NCI-H82 (cell line): ENCODE measurements around the gene MAP3K21.

ENCODE experiments used
- DNase-seq: peaks from one replicate; lab custom pipeline; 2025; lab: John Stamatoyannopoulos, UW

MAP3K21 gene

DNA sequence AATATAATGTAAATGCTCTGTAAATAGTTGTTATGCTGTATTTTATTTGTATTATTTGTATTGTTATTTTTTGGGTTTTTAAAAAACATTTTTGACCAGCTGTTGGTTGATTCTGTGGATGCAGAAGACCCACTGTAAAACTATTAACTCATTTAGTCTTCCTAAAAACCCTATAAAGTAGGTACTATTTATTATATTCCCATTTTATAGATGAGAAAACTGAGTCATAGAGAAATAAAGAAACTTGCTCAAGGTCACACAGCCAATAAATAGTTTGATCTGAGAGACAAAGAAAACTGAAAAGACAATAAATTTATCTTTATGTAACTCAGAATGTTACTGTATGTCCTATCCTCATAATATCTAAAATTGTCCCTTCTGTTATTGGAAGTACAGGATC lies 1.2 kb upstream of the MAP3K21 start:
- no peak for DNase-seq

DNA sequence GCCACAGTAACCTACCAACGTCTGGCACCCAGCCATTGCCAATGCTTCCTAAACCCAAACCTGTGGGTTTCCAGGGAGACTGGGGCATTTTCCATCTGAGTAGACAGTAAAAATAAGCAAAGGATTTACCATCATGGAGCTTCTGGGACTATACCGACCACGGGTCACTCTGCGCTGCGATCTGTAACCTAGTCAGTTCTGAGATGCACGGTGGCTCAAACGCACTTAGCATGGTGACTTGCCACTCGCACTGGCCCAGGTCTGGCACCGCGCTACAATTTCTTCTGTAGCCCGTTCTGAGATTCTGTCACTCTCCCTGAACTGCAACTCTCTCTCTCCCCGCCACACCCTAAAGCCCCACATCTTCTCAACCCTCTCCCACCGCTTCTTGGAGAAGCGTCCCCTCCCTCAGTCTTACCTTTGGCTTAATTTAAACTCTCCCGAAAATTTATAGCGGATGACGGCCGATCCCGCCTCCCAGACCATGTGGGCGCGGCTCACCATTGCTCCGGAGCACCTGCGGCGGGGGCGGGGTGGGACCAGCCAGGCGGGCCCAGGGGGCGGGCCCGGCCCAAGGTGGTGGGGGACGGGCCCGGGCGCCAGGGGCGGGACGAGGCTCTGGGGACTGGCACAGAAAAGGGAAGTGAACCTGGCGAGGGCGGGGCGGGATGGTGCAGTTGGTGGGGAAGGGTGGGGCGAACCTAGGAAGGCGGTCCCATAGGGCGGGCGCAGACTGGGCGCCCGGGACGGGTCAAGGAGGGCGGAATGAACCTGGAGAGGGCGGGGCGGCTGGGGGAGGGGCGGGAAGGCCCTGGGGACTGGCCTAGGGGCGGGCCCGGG lies 493 bp upstream of the MAP3K21 start:
- DNase-seq, result peak; percentile 97

- DNase-seq, result peak; percentile 50
Observed at GRCh38 chr1:233328142-233328921, 808 bp downstream of the MAP3K21 start.

- DNase-seq, result no peak
Observed at GRCh38 chr1:233331676-233332519, 4.4 kb downstream of the MAP3K21 start.

DNA sequence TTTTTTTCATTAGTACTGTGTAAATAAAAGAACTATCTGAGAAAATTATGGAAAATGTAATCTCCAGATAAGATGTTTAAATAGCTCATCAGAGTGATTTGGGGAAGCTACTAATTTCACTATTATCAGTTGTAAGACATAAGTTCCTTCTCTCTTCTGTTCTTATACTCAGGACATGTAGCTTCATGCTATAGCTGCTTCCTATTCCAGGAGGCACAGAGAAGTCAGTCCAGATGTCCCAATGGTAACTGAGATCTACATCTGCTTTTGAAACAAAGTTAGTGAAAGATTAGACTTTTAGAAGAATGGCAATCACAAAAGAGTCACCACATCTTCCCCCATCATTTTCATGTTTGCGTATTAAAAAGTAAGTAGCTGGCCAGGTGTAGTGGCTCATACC lies 5.6 kb downstream of the MAP3K21 start:
- DNase-seq, result no peak

GRCh38 chr1:233334092-233334491 lies 6.6 kb downstream of the MAP3K21 start:
- DNase-seq, result peak; percentile 63

DNA sequence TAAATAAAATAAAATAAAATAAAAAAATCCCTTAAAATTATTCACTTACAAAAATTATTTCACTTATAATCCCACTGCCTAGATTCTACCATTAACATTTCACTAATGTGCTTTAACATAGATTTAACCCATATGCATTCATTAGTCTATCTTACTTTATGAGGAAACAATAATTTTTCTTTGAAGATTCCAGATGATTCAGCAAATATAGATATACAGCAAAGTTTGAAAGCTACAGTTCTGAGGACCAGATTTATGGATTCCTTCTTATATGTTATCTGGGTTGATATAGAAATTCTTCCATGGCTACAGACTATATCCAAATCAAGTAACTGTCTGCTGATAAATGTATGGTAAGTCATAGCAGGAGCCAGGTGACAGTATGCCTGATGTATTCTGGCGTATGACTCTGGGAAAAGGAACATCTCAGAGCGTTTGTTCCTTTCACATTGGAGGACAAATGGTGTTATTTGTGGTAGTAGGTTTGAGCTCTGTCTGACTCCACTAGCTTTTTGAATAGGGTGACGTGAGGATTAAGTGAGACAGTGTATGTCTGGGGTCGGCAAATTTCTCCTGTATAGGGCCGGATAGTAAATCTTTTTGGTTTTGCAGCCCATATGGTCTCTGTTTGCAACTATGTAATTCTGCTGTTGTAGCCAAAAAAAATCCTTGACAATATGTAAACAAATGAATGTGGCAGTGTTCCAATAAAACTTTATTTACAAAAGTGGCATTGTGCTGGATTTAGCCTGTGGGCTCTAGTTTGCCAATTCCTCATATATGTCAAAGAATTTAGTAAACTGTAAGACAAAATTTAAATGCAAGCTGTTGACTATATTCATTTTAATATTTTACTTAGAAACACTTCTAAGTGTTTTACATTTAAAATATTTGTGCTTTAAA lies 9.3 kb downstream of the MAP3K21 start:
- no peak for DNase-seq

DNA sequence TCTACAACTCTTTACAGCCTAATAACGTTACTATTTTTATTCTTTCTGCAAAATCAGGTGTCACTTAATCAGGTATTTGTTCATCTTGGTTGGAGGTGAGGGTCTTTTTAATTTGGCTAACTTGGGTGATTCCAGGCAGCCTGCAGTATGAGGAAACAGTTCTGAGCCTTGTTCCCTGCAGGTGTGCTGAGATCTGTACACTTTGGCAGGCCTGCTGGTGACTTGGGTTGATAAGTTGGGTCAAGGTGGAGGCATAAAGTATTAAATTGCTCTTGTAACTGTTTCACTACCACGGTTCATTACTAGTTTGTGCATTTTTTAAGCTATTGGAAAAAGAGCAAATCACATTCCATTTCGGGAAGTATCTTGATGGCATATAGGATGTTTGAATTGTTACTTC lies 10.0 kb downstream of the MAP3K21 start:
- DNase-seq, result no peak

- no peak for DNase-seq
Observed at GRCh38 chr1:233338102-233338501, 10.6 kb downstream of the MAP3K21 start.

GRCh38 chr1:233340031-233340555 lies 12.6 kb downstream of the MAP3K21 start:
- DNase-seq, result peak; percentile 42

DNA sequence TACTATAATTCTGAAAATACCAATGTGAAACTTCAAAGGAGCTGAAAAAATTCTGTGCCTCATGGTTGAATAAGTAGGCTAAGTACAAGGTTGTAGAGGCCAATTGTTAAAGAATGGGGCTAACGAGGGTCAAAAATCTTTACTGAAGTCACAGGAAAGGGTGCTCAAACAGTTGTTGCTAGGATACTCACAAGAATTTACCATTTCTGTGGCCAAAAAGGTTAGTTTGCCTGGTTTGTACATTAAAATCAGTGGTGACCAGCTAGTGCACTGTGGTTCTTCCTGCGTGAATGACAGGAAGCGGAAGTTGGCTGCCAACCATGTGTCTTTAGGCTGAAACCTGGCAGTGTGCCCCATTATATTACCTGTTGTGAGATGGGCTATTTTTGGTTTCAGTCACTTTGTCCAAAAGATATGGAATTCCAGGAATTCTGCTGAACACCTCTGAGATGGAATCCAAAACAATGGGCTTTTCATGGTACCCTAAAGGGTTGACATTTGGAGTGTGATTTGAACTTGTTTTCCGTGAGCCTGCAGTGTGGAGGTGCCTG lies 13.5 kb downstream of the MAP3K21 start:
- DNase-seq, result no peak

- no peak for DNase-seq
Observed at GRCh38 chr1:233342086-233342485, 14.6 kb downstream of the MAP3K21 start.

DNA sequence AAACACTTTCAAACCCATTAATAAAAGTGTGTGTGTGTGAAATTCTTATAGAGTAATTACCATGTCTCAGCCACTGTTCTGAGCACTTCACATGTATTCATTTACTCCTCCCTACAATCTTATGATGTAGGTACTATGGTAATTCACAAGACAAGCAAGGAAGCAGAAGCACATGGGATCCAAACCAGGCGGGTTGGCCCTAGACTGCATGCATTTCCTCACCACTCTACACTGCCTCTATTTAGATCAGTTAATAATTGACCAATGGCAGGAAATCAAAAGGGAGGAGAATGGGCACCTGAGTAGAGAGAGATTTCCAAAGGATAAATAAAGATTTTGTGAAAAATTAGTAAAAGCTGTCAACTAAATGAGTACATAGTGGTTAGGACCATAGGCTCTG lies 15.7 kb downstream of the MAP3K21 start:
- no peak for DNase-seq

GRCh38 chr1:233347338-233347737 lies 19.8 kb downstream of the MAP3K21 start:
- DNase-seq, result no peak

DNA sequence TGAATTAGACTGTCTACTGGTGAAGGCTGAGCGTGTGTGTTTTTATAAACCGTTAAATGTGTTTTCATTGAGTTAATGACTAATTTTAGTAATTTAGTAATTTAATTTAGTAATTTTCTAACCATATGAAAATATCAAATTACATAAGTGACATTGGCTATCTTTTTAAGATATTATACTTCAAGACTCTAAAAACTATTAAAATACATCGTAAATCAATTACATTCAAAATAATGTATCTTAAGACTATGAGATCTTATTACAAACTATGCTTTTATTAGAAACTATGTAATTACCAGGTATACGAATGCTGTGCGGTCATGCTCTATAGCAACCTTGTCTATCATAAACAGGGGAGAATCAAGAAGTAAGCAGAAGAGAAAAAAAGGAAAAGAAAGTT lies 21.6 kb downstream of the MAP3K21 start:
- no peak for DNase-seq

- DNase-seq, result no peak
Observed at GRCh38 chr1:233354983-233355382, 27.5 kb downstream of the MAP3K21 start.

DNA sequence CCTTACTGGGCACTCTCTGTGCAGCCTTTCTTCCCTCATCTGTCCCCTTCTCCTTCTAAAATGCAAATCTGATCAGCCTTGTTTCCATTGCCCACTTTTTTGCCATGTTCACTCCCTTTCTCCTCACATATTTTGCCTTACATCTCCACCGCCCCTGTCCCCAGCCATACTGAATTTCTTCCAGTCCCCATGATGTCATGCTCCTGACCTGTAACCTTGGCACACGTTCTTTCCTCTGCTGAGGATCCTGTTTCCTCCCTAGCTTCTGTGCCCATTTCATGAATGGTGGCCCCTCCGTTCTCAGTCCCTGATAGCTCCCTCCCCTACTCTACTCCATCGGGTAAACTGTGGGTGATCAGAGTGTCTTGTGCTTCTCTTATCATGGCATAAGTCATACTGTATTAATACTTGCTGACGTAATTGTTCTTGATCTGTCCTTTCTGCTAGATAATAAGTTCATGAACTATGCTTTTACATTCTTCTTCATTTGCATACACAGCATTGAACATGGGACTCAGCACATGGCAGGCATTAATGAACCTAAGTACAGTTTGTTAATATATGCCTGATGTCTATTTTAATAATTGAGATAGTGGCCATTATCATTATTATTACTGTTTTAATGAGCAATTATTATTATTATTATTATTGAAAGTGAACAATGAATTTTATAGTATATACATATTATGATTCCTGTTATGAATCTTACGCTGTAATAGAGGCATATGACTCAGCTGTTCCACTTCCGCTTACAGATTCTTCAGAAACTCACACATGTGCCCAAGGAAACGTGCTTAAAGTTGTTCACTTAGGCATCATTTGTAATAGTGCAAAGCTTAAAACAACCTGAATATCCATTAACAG lies 28.5 kb downstream of the MAP3K21 start:
- no peak for DNase-seq

DNA sequence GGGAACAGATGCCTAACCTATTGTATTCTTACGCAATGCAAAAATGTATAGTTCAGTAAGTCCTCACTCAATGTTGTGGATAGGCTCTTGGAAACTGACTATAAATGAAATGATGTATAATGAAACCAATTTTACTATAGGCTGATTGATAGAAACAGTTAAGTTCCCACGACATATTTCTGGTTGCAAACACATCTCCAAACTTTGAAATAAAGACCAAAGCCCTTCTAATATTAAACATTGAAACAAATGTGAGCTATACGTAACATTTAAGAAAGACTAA lies 29.1 kb downstream of the MAP3K21 start:
- DNase-seq, result no peak

GRCh38 chr1:233357595-233358397 lies 30.3 kb downstream of the MAP3K21 start:
- no peak for DNase-seq
